GM19463 (cell line): ENCODE data around the gene UBE2L3.
"Not testable (repeated sequence)": the region's sequence is repeated elsewhere in the genome, so short reads cannot be mapped to it uniquely, and the experiment has no call there.

Experiments used
- ATAC-seq: cut with Tn5 transposase; IDR thresholded peaks from one replicate; pipeline ENCODE4 v1.9.1; 2021; ENCODE audit warnings: mild to moderate bottlenecking, moderate library complexity; ENCODE audit not compliant: unreplicated experiment

The UBE2L3 gene

DNA sequence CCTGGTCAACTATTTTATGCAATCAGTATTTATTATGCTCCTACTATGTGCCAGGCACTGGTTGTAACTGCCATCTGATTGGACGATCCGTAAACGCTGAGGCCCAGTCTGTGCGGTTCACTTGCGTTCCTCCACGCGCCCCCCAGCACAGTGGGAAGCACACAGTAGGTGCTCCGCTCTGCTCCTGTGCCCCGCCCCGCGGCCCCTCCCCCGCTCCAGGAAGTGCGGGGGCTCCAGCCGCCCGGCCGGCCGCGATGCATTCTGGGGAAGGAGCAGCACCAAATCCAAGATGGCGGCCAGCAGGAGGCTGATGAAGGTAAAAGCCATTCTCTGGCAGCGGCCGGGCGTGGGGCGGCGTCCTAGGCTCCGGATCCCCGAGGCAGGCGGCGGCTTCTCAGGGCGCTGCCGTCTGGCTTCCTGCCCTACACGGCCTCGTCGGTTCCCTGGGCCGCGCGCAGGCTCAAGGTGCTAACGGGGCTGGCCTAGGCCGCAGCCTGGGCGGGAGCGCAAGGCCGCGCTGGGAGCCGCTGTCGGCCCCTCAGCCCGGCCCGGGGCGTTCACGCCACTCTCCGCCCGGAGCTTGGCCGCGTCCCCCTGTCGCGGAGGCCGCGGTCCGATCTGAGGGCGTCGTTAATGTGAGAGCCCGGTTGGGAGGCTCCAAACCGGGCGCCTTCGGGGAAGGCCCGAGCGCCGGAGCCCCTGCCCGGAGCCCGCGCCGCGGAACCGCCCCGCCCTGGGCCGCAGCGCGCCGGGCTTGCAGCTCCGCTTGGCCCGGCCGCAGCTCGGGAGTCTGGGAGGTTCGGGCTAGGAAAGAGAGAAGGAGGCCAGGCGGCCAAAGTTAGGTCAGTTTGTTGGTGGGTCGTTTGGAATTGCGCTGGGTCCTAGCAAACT is at the start of gene UBE2L3:
Gene UBE2L3 (plus strand): TSS at position 259 of the 891 bp plus-strand sequence. CDS start 31 bp downstream, at position 290.
- peak; percentile 67 for ATAC-seq

DNA sequence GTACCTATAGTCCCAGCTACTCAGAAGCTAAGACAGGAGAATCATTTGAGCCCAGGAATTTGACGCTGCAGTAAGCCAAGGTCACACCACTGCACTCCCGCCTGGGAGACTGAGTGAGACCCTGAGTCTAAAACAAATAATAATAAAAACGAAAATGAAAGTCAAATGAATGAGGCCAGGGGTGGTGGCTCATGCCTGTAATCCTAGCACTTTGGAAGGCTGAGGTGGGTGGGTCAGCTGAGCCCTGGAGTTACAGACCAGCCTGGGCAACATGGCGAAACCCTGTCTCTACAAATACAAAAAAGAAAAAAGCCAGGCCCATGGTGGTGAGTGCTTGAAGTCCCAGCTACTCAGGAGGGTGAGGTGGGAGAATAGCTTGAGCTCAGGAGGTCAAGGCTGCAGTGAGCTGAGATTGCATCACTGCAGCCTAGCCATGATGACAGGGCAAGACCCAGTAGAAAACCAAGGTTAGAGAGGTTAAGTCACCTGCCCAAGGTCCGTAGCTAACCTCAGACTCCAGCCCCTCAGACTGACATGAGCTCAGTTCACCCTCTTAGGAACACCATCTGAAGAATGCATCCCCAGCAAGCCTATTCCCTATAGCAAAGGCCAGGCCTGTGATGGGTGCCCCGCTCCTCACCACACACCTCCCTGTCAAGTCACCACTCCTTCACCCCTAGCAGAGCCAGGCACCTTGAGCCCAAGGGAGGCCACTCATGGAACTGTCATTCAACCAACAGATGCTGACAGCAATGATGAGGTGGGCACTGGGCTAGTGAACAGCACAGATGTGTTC is 40.6 kb upstream of the UBE2L3 start:
- ATAC-seq, result not testable (repeated sequence)

DNA sequence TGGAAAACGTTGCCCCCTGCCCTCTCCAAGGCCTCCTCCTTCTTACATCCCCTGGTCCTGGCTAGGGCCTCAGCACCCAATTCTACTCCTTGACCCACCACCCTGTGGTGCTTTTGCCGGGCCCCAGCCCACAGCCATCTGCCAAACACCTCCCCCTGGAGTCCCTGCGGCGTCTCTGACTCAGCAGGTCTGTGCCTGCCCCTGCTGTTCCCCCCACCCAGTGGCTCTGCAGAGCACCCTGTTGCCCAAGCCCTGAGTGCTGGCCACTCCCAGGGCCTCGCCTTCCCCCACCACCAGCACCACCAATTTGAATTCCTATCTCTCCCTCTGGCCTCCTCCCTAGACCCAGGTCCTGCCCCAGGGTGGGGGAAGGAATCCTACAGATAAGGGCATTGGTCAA is 36.0 kb upstream of the UBE2L3 start:
- ATAC-seq, result not testable (repeated sequence)

DNA sequence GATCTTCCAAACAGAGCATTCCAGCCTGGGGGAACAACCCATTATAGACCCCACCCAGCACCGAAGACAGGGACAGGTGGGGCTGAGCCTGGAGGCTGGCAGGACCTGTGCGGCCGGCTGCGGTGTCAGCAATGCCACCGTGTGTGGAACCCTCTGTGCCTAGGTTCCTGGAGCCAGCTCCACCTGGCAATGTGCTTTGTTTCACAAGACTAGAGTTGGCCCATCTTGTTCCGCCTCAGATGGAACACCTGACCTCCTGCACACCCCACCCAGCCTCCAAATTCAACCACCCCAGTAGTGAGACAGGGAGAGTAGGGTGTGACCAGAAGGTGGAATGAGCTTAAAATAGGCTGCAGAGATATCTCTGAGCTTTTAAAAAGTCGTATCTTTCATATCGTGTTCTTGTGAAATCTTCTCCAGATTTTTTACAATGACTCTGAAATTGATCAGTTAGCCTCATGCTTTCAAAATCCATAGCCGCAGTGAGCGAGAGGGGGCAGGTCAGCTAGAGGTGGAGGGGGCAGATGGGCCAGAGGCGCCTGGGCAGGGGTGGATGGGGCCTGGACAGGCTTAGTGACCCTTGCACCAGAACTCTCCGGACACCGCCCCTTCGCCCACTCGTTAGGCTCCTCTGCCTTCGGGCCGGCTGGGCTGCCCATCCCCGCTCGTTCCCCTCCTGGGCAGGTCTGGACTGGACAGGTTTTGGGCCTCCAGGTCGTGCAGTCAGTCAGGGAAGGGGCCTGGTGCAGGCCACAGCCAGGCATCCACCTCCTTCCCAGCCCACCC is 34.5 kb upstream of the UBE2L3 start:
- not testable (repeated sequence) for ATAC-seq

DNA sequence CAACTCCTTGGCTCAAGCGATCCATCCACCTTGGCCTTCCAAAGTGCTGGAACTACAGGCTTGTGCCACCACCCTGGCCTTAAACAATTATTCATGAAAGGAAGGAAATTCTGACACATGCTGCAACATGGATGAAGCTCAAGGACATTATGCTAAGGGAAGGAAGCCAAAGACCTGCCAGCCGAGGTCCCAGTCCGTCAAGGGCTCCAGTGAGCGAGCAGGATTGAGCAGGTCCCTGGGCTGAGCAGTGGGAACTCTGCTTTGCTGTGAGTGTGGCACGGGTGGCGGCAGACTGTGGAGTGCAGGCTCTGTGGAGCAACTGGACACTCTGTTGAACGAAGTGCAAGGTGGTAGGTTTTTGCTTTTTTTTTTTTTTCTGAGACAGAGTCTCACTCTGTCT is 27.7 kb upstream of the UBE2L3 start:
- ATAC-seq, result not testable (repeated sequence)

DNA sequence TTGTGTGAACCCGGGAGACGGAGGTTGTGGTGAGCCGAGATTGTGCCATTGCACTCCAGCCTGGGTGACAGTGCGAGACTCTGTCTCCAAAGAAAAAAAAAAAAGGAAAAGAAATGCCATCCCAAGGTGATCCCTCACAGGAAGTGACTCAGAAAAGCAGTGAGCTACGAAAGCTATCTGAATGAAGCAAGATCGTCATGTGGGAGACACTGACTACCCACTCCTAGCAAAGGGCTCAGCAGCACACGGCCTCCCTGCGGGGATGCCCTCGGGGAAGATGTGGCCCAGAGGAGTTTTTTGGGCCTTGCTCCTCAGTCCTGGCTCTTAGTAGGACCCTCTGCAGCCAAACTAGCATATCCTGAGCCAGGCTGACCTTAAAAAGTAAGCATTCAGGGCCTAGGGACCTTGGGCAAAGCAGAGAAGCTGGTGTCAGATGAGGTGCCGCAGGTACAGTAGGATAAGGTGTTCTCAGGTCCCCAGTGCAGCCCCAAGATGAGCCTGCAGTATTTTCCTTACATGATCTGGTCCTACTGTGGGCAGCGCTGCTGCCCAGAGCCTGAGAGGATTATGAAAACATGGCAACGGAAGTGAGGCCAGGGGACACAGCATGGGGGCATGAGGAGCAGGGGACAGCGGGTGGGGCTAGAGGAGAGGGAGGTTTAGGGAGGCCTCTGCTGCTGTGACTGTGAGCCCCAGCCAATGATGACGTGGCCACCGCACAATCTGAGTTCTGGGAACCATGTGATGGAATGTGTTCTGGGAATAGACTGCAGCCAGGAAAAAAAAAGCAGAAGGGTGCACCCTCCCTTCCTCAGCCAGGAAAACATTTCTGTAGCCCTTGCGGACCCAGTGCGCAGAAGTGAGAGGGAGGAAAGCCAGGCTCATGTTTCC is 22.8 kb upstream of the UBE2L3 start:
- not testable (repeated sequence) for ATAC-seq

DNA sequence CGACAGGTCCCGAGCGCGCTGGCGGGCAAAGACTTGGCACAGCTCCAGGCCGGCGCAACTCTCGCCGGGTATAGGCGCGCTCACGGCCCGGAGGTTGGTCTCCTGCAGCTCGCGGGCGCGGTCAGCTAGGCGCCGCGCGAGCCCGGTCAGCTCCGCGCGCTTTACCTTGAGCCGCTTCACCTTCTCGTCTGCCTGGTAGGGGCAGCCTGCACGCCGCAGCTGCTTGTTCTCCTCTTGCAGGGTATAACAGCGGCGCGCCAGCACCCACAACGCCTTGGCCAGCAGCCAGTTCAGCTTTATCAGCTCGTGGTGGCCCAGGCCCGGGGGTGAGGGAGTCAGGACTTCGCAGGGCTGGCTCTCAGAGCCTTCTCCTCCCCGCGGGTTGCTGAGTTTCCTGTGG is 18.0 kb upstream of the UBE2L3 start:
- not testable (repeated sequence) for ATAC-seq

DNA sequence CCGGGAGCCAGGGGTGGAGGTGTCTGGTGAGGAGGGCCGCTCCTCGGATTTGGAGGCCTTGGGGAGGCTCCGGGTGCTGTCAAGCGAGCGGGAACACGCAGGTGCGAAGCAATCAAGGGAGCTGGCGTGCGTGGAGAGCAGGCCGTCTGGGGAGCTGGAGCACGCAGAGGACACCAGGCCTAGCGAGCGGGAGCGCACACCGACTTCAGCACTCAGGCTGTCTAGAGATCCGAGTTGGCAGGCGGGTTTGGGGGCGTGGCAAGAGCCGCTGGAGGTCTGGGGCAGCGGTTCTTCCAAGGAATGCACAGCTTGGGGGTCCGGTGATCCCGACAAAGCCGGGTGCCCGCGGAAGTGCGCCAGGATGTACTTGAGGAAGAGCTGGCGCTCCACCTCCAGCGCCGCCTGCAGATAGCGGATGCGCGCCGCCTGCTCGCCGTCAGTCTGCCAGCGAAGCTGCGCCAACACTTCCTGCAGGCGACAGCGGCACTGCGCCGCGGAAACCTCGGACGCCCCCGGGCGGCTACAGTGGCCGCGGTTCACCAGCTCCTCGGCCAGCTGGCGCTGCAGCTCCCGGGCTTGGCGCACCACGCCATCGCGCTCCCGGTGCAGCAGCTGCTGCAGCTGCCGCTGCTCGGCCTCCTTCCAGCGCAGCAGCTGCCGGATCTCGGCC is 17.4 kb upstream of the UBE2L3 start:
- ATAC-seq, result peak; percentile 83

DNA sequence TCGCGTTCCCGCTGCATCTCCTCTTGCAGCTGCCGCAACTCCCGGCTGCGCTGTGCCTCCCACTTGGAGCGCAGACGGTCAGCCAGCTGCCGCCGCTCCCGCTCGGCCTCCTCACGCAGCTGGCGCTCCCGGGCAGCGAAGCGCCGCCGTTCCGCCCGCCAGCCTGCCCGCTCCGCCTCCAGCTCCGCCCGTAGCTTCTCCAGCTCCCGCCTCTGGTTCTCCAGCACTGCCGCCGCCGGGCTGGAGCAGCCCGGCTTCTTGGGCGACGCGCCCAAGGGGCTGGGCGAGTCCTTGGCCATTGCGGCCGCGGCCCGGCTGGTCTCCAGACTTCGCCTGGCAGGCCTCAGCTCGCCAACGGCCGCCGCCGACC is 16.9 kb upstream of the UBE2L3 start:
- peak; percentile 12 for ATAC-seq

DNA sequence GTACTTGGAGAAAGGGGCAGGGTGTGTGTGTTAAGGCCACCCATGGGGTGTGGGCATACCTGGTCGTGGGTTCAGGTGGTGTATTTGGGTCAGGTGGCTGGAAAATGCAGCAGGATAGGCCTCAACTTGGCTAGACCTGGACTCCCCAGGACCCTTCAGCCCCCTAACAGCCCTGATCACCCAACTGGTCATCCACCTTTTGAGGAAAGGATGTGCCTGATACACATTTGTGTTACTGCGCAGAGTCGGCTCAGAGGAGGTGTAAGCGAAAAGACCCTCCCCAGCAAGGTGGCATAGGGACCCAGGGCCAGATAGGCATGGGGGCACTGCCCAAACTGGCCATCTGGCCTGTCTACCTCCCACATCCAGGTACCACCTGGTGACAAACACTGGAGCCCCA is 16.2 kb upstream of the UBE2L3 start, which contains the start of gene RIMBP3C:
Gene RIMBP3C (minus strand): TSS at position 101 of the 400 bp plus-strand sequence. CDS start 485 bp downstream, outside the sequence.
- ATAC-seq, result not testable (repeated sequence)

DNA sequence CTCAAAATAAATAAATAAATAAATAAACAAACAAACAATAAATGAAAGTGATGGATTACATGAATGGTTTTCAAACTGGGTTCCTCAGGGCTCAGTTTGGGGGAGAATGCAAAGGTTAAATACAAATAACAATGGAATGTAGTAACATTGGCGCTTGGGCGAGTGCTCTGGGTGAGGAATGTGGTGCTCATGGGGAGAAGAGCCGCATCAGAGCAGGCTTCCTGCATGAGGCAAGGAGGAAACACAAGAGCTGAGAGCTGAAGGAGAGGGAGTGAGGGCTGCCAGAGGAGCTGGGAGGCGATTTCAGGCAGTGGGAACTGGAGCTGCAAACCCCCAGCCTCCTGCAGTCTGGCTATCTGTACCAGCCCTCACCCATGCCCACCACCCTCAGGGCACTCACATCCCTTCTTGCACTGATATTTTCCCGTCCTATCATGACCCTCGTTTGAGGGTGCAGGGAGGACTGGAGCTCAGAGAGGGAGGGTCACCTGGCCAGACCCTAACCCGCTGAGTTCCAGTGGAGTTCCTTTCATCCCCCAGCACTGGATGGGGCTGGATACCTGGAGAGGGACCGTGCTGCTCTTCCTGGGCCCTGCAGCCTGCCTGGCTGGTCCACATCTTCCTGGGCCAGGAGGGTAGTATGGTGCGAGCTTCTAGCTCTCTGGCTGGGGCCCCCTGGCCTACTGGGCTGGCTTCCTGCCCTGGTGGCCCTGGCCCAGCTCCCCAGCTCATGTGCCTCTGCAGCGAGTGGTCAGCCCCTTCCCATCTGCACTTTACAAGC is 8.0 kb upstream of the UBE2L3 start:
- ATAC-seq, result not testable (repeated sequence)

DNA sequence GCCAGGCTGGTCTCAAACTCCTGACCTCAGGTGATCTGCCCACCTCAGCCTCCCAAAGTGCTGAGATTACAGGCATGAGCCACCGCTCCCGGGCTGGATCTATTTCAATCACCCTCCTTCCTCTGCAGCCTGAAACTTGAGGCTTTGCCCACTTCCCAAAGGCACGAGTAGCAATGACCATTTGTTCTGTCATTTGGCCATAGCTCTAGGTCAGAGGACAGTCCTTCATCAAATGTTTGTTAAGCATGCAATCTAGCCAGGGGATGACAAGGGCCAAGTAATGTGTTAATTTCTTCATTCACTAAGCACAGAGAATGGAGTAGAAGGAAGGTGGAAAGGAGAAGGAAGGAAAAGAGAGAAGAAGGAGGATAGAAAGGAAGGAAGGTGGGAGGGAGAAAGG is 6.9 kb upstream of the UBE2L3 start:
- not testable (repeated sequence) for ATAC-seq

DNA sequence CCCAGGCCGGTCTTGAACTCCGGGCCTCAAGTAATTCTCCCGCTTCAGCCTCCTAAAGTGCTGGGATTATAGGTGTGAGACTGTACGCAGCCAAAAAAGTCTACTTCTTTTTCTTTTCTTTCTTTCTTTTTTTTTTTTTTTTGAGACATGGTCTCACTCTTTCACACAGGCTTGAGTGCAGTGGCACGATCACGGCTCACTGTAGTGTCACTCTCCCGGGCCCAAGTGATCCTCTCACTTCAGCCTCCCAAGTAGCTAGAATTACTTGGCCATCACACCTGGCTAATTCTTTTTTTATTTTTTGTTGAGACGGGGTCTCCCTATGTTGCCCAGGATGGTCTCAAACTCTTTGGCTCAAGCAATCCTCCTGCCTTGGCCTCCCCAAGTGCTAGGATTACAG is 3.6 kb upstream of the UBE2L3 start:
- ATAC-seq, result no peak

DNA sequence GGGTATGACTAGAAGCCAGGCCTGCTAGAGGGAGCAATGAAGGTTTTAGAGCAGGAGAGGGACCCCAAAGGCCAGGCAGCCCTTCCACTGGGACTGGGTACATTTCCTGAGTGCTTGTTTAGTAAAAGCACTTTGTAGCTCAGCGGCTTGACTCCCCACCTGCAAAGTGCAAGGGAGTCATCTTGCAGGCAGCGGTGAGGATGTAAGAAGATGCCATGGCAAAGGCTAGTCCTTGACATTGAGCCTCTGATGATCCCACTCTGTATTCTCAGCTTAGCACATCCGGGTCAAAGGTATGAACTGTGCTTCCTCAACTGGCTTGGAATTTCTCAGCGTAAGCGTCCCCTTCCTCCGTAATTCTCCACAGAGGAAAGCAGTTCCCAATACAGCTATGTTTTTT is 3.1 kb upstream of the UBE2L3 start:
- ATAC-seq, result no peak

DNA sequence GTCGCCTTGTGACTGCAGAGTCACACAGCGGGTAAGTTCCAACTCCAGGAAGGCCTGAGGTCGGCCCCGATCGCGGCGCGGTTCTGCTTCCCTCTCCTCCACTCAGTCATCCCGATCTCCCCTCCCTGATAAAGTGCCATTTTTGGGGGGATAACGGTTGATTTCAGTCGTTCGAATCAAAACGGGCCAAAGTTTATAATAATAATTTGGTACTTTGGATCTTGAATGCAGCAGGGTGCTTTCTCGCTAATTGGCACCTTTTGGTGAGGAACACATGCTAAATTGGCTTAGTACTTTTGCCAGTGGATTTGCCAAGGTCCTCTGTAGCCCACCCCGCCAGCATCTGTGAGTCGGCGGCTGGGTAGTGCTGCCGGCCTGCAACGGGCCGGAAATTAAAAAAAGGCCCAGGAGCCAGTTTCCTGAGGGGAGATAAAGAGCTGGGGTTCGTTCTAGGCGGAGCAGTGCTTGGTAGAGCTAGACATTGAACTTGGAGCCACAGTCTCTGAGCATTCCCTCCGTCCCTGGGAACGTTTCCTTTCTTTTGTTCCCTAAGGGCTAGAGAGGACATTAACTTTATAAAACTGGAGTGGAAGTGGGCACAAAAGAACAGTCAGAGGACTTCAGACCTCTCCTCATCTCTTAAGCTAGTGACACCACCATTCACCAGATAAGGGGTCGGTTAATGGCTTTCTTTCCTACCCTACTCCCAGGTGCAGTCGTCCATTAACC is 997 bp downstream of the UBE2L3 start:
- no peak for ATAC-seq

DNA sequence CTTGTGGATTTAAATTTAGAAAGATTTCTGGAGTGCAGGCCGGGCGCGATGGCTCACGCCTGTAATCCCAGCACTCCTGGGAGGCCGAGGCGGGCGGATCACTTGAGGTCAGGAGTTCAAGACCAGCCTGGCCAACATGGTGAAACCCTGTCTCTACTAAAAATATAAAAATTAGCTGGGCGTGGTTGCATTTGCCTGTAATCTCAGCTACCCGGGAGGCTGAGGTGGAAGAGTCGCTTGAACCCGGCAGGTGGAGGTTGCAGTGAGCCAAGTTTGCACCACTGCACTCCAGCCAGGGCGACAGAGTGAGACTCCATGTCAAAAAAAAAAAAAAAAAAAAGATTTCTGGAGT is 1.5 kb downstream of the UBE2L3 start:
- ATAC-seq, result not testable (repeated sequence)

DNA sequence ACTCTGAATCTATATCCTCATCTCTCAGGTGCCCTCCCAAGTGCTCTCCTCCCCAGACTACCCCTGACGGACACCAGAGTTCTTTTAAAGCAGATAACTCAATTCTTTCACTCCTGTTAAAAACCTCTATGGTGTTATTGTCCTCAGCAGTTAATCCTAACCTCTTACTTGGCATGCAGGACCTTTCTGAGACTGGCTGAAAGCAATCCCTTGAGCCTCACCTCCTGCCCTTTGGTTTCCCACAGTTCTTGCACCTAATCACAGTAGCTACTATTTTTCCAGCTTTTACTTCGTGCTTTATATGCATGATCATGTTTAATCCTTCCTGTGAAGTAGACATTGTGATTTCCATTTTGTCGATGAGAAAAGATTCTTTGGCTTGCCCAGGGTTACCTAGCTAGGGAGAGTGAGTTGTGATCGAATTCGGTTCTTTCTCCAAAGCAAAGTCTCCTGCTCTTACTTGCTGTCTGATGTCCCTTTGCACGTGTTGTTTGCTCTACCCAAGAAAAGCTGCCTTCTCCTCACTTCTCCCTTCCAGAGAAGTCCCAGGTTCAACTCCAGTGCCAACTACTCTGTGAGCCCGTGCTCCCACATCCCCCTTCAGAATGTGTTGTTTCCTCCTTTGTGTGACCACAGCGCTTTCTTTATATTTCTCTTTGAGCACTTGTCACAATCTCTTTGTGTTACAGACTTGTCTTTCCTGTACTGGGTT is 2.1 kb downstream of the UBE2L3 start:
- no peak for ATAC-seq
